Measurements from ENCODE around the gene MAN1C1. TPM values are rescaled to one million over a fixed set of nuclear protein-coding genes. Genes with fewer than 3 reads are reported as not detected.
A peak's percentile ranks its signal among the peaks of the same experiment; 100 is the strongest.
"Not testable (repeated sequence)": the region's sequence is repeated elsewhere in the genome, so short reads cannot be mapped to it uniquely, and the experiment has no call there.

Gene MAN1C1
- total RNA-seq, 1 donor from 2014 or later, result 3.1 TPM

DNA sequence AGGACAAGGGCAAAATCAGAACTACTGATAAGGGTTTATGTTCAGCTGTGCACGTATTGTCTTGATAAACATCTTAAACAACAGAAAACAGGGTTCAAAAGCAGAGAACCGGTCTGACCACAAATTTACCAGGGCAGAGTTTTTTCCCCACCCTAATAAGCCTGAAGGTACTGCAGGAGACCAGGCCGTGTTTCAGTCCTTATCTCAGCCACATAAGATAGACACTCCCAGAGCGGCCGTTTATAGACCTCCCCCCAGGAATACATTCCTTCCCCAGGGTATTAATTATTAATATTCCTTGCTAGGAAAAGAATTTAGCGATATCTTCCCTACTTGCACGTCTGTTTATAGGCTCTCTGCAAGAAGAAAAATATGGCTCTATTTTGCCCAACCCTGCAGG, 19.6 kb downstream of the MAN1C1 start:
- DNase-seq, result not testable (repeated sequence)

DNA sequence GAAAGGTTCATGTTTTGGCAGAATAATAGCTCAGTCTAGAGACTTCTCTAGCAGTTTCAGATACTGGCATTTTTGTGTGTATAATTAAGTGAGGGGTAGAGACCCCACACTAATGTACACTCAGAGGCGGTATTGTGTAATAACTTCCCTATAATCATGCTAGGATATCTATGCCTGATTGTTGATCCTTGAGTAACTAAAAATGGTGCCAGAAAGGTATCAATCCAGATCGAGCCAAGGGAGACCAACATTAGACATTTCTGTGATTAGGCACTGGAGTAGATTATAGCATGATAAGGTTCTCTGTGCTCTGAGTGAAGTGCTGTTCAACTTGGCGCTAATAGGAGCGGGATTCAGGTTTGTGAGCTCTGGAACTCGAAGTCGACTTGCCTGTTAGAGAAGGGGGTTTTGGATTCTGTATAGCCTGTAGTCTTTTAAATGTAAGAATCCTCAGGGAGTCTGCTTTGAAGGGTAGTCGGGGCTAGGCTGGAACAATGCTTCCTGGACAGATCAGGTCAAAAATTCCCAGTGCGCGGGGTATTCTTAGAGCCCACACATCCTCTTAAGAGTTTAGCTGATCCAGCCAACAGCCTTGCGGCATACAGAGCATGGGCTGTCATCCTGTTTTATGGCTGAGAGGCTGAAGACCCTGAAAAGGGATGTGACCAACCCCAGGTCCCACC, 24.2 kb downstream of the MAN1C1 start:
- no peak for DNase-seq

DNA sequence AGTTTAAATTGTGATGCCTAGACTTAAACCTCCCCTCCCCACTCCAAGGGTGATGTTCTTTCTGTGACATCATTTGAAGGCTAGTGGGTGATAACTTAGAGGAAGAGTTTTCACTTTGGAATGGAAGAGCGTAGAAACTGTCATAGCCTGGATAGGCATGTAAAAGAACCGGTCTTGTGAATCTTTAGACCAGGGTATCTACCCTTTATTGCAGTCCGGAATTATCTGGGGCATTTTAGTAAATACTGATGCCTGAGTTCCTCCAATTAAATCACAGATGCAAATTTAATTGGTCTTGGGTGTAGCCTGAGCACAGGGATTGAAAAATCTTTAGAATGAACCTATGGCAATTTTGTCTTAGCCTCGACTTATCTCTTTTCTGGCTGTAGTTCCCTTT, 24.7 kb downstream of the MAN1C1 start:
- DNase-seq, result no peak

DNA sequence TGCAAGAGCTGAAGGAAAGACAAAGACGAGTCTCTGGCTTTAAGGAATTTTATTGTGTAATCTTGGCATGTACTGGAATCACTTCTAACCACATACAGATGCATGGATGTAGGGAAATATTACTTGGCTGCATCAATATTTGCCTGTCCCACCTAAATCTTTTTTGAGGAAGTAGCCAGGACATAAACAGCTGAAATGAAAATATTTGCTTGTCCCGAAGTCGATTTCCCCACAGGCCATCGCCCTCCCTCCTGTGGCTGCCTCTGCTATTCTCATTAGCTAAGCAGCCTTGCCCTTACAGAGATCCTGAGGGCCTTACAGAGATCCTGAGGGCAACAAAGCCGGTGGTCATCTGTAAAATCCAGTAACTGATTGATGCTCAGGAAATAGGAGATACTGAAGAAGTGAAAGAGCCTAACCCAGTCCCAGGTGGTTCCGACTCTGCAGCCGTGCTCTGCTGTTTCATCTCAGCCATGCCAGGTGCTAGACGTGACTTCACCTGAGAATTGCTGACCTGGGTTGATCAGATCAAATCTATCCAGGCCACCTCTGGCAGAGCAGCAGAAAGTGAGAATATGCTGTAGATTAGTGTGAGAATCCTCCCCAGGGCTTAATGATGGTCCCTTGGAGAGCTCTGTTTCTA, 25.5 kb downstream of the MAN1C1 start:
- no peak for DNase-seq

DNA sequence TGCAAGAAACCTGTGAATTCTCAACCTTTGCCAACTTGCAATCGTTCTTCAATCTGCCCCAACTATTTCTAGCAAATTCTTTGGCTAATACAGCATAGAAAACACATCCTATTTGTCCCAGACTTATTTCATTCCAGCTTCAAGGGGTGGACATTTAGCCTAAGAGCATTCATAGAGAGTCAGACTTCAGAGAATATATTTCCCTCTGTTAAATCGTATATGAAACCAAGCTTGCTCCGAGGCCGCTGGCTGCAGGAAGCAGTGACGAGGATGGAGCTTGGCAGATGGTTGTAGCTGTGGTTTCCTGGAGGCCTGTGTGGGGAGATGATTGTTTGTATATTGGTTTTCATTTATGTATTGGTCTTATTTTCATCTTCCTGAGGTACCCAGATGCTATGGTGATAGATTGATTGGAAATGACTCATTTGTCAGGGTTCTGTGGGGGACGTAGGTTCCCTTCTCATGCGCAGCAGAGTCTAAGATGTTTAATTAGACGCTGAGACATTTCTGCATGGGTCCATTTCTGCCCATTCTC, 26.1 kb downstream of the MAN1C1 start:
- DNase-seq, result peak; percentile 82

DNA sequence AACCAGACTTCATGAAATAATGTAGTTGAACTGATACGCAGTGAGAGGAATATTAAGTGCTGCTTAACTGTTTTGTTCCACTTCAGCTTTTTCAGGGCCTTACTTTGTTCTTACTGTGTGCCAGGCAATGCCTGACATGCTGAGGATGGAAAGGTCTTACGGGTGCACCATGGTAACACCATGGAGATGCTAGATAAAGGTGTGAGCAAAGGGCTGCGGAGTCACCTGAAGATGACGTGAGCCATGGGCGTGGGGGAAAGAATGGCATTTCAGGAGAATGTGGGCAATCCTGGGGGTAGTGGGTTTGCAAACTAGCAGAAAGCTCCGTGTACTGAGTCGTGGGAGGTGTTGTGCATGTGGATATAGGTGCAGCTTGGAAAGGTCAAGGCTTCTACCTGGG, 27.3 kb downstream of the MAN1C1 start:
- no peak for DNase-seq

DNA sequence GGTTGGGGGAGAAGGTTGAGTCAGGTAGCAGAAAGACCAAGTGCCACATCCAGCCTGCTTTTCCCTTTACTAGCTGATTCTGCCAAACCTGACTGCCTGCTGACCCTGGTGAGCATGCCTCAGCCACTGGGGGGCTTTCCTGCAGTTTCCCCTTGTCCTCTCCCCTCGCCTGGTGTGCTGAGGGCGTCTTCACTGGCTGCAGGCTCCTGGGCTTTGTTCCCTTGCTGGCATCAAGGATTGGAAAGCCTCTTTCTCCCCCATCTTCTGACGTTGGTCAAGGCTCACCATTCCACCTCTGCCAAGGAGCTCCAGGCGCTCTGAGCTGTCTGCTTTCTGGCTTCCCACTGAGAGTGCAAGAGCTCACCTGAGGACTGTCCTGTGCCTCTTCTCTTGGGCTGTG, 28.4 kb downstream of the MAN1C1 start:
- DNase-seq, result no peak

DNA sequence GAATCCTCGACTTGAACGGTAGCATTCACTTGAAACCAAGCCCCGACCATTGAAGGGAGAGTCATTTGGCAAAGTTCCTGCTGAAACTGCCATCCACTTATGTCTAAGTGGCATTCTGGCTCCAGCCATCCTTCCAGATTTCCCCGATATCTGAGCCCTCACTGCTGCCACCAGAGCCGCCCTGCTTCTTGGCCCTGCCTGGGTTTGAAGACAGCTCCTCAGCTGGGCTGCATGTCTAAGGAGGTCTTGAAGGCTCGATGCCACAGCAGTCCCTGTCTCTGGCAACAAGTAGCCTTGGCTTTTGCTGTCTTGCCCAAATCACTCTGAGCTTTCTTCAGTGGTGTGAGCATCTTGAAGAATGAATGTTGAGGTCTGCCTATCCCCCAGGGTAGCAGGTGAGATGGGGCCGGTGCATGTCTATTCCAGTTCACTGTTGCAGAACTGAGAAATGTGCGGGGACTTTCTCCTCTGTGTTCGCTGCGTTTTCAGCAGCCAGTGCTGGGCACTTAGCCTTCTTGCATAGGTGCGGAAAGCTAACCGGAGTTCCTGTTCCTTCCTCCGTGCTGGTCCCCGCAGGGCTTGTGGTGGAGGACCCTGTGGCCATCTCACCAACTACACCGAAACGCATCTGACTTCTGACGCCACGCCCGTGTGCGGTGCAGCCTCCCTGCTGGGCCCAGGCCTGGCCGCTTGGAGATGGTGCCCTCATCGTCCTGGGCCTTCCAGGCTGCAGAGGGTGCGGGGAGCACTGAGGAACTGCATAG, 29.2 kb downstream of the MAN1C1 start:
- DNase-seq, result no peak

DNA sequence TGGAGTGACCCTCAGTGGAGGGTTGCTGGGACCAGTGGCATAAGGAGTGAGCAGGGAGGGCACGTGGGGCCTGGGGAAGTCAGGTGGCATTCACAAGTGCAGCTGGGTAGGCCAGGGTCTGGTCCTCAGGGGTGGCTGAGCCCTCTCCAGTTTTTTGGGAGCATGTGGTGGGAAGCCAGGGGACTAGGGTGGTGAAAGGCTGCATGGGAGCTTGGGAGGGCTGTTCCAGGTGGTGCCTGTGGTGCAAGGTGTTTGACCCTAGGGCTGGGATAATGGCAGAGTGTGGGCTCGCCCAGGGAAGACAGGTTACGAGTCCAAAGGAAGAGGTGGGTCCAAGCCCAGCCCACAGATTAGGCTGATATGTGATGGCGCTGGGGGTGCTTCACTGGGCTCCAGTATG, 30.5 kb downstream of the MAN1C1 start:
- DNase-seq, result no peak

DNA sequence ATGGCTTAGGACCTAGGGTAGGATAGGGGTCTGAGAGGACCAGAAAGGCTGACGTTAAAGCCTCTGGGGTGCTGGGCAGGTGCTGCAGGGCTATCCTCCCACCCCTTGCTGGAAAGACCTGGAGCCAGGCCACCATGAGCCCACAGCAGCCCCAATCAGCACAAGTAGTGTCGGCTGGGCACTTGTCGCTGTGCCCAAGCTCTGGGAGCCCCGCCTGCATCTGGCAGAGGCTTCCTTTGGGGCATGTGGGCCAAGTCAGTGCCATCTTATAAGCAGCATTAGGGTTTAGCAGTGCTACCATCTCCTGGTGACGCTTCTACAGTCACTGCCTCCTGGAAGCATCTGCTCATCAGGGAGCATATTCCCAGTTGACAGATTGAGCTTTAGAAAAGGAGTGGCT, 31.3 kb downstream of the MAN1C1 start:
- no peak for DNase-seq

DNA sequence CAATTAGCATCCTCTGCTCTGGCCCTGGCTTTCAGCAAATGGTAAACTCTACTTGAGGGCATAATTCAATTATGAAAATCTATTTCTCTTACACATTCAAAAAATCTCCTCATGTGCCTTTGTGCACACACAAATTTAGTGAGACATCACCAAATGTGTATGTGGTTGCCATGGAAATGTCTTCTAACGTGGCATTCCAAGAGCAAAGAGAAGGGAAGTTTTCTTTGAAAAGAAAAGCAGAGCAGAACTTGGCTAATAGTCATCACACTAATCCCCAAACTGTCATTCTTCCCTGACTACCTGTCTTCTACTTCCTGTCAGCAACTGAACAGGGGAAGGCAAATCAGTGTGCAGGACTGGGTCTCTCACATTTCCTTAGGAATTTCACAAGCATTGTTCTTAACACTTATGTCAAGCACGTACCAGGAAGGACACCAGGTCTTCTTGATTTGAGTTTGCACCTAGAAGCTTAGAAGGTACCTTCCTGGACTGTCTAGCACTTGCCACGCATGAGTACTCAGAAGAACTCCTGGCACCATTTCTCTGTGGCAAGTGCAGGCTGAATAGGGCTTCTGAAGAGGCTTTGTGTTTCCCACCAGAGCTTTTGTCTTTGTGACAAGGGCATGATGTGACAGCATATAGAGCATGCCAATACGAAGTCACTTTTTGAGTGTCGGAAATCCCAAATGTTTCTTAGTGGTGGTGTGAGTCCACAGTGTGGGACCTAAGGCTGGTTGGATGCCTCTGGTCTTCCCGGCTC, 32.3 kb downstream of the MAN1C1 start:
- DNase-seq, result no peak

DNA sequence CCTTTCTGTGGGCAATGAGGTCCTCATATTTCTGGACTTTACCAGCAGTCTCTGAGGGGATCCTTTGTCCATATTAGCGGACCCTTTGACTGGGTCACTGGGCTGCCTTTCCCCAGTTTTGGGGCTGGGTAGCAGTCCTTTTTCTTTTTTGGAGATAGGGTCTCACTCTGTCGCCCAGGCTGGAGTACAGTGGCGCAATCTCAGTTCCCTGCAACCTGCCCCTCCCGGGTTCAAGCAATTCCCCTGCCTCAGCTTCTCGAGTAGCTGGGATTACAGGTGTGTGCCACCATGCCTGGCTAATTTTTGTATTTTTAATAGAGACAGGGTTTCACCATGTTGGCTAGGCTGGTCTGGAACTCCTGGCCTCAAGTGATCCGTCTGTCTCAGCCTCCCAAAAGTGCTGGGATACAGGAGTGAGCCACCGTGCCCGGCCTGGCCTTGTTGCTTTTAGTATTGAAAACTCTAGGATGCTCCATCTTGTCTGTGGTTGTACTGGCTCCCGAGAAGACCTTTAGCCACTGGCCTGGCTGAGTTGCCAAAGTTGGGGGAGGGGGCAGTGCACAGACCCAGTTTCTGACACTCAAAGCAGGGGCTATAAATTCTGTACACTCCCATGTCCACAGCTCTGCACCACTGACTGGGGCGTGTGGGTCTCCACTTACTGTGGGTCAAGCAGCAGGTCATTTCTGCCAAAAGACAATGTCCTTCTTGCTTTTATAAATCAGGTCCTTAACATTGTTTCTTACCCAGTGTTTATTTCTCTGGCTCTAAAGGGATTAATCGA, 33.1 kb downstream of the MAN1C1 start:
- no peak for DNase-seq

DNA sequence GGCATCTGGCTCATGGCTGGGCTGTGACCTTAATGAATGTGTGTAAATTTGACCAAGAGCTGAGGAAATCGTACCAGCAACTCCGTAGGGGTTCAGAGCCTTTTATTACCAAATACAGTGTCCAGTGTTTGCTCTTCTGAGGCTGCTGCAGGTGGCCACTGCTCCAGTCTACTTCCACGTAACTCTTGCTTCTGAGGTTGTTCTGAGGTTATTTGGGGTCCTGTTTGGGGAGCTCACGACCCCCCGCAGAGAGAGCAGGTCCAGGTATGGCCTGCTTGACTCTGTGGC, 33.6 kb downstream of the MAN1C1 start:
- no peak for DNase-seq

DNA sequence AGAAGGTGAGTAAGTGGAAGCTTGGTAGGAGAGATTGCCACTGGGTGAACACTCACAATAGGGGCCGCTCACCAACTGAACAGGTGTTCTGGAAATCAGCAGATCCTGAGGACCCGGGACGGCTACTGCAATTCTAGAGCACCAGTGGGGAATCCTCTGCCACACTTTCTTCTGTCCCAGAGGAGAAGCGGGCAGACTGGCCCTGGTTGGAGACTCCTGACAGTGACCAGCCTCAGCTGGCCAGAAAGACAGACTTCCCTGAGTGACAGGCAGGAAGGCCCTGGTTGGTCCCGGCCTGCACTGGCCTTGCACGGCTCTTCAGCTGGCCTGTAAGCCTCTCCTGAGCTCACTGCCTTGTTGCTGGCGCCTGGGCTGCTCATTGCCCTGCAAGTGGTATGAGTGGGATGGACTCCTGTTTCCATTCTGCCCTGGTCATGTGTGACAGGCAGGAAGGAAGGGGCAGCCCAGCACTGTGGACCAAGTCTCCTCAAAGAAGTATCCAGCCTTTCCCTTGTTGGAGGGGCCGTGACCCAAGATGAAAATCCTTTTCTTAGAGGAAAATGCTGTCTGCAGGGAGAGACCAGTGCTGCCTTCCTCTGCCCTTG, 34.5 kb downstream of the MAN1C1 start:
- no peak for DNase-seq

DNA sequence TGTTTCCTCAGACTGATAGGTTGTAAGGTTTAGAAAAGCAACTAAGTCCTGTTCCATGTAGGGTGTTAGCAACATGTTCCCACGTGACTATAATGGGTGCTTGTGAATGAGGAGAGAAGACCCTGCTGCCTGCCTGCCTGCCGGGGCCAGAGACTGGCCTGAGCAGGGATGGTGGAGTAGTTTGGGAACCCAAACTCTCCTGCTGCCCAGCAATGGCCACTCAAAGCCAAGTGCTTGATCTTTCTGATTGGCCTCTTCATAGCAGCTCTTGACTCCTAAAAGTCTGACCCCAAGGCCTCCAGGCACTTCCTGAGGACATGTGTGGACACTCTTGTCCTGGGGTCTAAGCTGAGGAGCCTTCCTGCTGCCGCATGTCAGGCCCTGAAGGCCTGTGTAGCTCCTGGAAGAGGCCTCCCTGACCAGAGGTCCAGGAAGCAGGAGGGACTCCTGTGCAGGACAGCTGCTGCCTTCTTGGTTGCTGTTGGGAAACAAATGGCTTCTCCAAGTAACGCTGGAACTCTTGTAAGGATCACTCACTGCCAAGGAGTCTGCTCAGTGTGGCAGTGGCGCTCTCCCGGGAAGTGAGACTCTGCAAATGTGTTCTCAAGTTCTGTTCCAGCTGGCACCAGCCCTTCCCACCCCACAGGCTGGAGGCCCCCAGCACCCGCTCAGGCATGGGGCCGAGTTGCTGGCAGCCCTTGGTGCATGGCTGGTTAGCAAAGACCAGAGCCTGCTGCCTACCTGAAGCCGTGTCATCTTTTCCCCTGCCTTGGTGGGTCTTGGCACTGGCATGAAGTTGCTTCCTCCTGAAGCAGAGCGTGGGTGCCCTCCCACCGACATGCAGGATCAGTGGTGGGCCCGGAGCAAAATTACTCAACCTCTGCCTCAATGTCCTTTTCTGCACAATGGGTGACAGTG, 35.5 kb downstream of the MAN1C1 start:
- no peak for DNase-seq

DNA sequence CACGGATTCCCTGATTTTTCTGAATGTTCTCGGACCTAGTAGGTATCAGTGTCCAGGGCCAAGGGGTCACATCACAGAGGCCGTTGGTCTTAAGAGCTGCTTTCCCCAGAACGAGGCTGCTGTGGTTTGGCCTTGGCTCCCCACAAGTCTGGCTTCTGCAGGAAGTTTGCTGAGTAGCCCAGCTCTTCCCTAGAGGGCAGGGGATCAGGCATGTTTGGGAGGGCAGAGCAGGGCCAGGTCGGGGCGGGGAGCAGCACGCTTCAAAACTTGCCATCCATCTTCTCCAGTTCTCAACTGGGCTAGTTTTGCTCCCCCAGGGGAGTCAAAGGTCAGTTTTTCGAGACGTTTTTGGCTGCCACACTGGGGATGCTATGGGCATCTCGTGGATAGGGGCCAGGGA, 37.0 kb downstream of the MAN1C1 start:
- no peak for DNase-seq

DNA sequence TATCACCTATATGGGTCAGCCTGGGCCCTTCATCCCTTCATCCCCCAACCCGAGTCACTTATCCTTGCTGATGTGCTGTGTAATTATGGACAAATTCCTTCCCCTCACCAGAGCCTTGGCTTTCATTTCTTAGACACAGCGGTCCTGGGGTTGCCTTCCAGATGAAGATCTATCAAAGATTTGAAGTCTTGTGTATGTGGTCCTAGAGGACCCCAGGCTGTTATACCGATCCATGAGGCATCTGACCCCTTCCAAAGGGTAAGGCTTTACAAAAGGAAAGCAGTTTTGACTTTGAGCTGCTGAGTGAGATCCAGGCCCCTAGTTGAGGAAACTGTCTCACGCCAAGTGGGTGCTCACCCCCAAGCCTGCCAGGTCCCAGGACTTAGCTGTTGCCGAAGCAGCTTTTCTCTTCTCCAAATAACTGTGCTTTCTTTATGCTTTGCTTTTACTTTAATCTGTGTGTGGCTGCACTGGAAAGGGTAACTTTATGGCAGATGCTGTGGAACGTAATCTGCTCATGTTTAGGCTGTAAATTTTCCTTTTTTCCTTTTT, 37.6 kb downstream of the MAN1C1 start:
- DNase-seq, result no peak

DNA sequence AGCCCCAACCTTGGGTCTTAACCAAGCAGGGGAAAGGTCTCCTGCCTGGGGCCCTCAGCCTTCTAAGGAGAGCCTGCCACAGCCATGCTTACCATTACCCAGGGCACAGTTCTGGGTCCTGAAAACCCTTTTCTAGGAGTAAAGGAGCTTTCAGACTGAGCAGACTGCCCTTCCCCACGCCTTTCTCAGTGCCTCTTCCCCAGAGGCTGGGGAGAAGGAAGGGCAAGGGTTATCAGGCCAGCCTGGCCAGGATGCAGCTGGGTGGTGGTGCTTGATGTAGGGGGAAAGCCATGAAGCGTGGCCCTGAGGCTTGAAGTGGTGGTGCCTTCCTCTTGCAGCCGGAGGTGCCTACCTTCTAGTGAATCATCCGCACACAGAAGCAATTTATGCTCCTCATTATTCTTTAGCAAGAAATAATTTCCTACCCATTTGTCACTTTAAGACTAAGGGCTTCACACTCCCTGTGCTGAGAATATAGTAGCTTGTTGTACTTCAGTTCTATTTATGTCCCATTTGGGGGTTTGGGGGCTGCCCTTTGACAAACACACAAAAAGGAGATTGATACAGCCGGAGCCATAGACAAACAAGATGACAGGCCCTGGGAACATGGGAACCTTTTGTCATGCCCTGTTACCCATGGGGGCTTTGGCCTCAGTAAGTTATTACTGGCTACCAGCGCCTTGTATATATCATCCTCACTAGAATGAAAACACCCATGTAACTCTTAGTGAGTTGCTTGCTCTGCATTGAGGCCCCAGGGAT, 40.7 kb downstream of the MAN1C1 start:
- DNase-seq, result peak; percentile 78

DNA sequence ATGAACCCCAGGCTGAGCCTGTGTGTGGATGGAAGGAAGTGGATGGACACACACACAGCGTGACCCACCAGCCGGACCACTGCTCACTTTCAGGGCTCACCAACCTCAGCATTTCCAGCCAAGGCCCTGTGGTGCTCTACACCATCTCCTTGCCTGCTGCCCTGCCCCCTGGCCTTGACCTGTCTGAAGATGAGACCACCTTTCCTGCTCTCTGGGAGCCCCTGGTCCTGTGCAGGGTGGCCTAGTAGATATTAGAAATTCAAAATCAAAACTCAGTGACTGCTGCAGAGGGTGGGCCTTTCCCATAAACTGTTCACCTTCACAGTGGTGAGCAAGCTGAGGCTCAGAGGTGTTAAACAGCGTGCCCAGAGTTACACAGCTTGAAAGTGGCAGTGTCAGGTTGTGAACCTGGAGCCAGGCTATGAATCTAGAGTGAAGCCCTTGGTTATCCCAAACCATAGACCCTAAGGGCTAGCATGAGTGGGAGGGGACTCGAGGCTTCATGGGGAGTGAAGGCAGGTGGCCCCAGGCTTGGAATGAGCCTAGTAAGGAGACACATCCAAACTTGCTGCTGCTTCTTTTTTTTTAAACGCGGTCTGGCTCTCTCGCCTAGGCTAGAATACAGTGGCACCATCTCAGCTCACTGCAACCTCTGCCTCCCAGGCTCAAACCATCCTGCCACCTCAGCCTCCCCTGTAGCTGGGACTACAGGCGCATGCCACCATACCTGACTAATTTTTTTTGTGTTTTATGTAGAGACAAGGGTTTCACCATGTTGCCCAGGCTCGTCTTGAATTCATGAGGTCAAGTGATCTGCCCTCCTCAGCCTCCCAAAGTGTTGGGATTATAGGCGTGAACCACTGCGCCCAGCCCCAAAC, 41.5 kb downstream of the MAN1C1 start:
- no peak for DNase-seq
